Activated CD8-positive, alpha-beta memory T cell treated with anti-CD3 and anti-CD28 coated beads for 24 hours (primary cell): ENCODE results near the gene DUSP10.

Experiments
- DNase-seq: peaks from one replicate; pipeline ENCODE4 v3.0.0-alpha.2; 2020

DUSP10 gene

DNA sequence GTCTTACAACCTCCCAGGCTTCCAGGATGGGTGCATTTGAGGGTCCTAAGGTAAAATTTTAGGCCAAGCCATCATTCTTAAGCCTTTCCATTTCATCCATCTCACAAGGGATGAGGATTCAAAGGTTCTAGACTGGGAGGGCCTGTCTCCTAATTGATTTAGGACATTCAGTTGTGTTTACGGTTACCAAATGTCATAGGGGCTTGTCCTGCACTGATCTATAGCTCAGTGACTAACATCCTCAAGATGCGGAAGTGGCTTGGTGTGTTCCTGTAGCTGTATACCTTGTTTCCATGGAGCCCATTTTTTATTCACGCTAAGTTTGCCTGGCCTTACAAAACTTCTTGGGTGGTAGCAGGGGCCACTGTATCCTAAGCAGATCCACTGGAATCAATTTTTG lies 52.8 kb downstream of the DUSP10 start:
- DNase-seq = no peak

DNA sequence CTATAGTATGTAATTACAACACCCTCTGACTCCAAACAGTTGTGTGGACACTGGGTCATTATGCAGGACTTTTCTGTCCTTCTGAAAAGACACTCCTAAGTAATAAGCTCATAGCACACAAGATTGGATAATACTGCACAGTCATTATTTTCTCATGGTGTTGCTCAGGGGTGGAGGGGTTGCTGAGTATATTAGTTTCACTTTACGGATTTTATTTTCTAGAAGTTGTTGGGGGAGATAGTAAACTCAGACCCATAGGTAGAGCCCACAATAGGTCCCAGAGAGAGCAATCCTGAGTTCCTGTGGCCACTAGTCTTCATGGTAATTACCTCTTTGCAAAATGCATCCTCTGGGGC lies 53.4 kb downstream of the DUSP10 start:
- DNase-seq = no peak

DNA sequence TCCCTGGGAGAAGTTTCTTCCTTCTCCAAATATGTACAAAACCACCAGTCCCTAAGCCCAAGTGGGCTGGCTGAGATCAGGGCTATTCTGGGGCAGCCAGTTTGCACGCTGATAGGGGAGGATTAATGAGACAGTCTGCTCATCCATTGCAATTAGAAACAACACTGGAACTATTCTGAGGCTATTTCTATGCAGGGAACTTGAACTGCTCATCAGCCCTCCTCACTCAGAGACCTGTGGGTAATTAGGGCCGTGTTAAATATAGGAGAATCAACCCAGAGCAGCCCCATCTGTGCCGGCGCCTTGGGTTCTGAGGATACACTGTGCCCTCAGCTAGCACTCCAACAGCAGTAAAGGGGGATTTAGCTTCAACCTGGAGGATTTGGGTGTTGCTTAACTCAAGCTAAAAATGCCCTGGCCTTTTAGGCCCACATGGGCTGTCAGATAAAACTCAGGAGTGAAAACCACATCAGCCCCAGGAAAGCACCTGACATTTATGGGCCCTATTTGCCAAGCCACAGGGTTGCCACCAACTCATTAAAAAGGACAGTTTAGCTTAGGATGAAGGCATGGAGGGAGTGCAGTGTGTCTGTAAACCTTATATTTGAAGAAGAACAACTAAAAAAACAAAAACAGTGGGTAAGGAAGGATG lies 53.9 kb downstream of the DUSP10 start:
- no peak for DNase-seq

DNA sequence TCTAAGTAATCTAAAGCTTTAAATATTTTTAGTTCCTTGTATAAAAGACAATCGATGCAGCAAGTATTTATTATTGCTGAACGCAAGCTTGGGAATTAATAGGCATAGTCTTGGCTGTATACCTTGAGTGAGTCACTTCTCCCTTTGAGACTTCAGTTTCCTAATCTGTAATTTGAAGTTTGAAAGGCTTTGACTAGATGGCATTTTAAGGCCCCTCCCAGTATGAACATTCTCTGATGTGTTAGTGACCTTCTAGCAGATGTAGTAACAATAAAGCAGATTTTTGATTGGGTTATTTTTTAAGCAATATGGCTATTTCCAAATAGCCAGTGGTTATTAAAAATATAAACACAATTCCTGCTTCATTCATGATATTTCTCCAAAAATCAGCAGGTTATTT lies 58.2 kb downstream of the DUSP10 start:
- no peak for DNase-seq

DNA sequence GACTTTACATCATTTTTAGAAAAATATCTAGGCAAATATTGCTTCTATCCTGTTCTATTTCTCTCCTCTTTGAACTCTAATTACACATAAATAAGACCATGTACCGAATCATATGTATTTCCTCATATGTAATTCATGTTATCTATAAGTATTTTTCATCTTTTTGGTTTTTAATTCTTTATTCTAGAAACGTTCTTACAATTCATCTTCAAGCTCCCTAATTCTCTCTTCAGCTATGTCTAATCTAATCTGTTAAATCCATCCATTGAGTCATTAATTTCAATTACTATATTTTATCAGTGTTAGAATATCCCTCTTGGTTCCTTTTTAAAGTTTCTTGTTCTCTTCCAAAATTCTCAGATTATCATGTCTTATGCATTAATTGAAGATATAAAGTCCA lies 61.8 kb downstream of the DUSP10 start:
- DNase-seq = no peak

DNA sequence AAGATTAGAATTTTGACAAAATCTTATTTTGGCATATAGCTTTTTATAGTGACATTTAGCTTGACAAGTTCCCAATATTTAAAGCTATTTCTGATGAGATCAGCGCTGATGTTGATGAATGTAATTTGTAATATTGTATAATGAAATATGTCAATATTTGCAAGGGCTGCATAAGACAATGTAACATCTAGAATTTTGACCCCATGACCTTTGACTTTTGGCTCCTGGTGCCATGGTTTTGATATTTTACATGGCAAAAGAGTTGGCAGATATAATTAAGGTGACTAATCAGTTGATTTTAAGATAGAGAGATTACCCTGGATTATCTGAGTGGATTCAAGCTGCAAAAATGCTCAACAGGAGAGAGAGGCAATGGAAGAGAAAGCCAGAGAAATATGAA lies 63.9 kb downstream of the DUSP10 start:
- DNase-seq = no peak

DNA sequence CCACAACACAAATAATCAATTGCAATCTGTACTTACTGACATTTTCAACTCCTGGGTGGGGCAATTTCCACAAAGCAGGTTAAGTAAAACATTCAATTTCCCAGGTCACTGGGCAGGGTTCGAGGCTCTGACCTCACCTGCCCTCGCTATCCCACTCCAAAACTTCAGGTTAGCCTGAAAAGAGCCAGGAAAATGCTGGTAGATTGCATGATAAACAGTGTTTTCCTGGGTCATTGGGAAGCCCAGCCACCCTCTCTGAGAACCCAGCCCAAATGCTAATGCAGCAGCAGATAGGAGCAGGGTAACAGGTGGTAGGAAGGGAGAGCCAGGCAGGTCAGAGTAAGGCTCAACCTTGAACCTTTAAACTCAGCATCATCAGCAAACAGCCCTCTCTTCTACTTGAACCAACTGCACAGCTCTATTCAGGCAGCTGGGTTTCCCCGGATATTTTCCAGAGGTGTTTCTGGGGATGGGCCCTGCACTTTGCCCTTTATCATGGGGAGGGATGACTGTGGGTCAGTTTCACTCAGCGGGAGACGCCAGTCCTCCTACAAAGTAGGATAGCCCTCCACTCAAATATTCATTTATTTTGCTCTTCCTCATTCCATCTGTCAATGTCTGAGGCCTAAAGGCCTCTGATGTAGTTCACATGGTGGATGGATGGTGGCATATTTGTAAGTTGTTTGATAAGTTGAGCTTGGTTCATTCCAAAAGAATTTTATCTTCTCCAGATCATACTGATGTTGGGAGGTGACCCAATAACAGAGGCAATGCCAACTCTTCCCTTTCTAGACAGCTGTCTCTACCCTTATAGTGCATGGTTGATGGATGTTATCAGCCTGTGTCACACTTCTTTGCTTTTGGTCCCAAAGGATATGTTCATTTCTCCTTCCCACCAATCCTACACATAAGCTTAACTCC lies 65.7 kb downstream of the DUSP10 start:
- DNase-seq = no peak

DNA sequence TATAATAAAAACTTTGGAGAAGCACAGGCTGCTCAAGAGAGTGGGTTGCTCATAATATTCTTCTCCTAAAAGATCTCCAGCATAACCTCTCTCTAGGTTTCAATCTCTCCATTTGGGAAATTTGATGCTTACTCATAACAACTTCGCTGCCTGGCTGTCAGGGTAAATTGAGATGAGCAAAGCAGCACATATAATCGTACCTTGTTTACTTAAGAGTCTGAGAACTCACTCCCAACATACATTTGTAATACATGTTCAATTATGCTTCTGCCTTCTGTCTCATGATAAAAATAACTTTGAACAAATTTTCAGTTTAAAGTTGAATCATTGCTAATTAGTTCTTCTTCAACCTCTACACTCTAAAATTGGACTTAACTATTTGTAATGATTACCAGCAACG lies 68.9 kb downstream of the DUSP10 start:
- DNase-seq = no peak

DNA sequence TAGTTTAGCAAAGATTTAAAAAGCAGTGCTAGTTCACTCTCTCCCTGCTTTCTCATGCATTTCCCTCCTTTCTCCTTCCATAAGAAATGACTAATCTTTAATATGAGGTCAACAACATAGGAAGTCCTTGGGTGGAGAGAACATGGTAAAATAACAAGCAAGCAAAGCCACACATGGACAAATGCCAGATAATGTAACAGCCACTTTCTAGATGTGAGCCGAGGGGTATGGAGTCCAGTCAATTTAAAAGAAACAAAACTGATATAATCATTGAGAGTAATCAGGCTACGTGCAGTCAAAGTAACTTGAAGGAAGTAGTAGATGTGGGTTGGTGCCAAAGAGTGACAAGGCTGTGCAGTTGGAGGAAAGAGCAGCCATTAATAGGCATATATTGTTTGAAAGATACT lies 69.6 kb downstream of the DUSP10 start:
- no peak for DNase-seq

DNA sequence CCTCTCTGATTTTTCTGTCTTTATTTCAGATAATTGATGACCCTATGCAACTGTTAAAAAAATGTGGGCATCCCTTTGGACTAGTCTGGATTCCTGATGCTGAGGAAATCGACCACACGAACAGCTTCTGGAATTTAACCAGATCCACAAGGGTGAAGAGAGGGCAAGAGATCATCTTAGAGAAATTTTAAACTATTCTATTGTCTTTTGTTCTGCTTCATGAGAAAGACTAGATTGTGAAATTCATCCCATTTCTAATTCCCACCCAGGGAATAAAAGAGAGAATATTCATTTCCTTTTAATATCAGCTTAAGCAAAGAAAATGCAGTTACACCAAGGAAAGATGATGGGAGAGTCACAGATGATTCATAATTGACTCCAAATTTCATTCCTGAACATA lies 71.8 kb downstream of the DUSP10 start:
- DNase-seq = no peak

DNA sequence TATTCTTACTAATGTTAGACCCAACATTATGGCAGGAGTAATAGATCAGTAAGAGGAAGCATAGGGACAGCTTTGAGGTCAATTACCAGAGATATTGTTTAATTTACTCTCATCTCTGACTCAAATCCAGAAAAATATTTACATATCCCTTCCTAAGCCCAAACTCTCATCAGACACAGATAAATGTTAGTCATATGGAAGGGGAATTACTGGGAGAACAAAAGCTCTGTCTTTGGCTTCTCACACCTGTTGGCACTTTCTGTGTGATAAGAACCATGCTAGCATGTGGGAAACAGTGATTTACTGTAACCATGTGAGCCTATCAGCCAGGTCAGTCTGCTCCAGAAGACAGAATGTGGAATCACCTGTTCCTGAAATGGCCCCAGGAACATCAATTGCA lies 72.4 kb downstream of the DUSP10 start:
- no peak for DNase-seq

DNA sequence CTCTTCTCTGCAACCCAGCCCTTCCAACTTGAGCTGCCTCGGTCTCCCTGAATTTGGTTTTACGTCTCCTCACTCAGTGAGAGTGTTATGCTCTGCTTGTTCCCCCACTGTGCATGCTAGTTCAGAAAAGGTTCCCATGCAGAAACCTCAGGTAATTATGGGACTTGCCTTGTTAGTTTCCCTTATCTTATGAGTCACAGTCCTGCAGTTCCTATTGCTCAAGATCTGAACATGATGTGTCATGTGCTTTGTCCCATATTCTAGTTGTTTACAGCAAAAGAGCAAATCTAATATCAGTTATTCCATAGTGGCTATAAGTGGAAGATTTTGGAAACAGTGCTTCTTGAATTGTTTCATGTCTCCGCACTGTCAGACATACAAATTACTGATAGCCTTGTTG lies 74.4 kb downstream of the DUSP10 start:
- DNase-seq = no peak

DNA sequence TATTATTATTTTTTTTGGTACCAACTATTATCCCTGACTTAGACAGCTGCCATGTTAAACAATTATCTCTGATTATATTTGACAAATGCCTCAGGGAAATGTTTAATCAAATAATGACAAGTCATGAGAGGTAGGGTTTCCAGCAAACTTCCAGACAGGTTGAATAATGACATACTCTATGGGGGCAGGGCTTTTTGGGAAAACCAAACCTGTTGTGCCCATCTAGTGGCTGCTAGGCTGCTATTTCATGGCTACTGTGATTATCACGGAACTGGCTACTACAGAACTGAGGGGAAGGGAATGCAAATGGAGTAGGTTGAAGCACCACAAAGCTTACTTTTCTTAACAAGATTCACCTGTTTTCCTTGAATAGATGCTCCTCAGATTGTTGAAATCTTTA lies 77.6 kb downstream of the DUSP10 start:
- DNase-seq = no peak

DNA sequence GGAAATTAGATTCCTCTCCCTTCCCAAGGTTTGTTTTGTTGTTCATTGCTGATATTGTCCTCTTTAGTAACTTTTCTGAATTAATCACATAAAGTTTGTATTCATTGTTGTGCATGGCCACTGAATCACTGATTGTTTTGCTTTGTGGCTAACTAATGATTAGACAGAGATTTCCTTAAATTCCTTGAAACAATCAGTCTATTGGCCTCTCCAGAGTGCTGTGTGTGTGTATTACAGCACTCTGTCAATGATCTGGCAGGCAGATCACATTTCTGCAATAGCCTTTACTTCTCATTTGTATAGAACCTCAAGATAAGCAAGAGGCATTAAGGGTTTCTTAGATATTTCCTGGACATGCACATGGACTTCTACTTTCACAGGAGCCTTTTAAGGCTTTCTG lies 78.6 kb downstream of the DUSP10 start:
- no peak for DNase-seq

DNA sequence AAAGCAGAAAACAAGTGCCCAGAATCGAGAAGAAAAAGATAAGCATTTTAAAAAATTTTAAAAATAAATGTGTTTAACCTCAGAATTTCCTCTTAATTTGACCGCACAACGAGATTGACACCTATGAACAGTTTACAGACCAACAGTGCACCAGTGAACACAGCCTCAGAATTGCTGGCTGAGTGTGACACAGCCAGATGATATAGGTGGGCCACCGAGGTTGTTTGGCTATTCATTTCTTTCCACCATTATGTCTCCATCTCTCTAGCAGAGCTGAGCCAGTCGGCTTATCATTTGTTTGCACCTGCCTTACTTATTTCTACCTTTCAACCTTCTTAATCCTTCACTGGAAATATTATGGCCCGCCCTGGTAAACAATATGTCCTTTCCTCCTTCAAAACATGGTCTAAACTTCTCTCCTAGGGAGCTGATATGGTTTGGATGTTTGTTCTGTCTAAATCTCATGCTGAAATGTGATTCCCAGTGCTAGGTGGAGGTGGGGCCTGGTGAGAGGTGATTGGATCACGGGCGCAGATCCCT lies 86.1 kb downstream of the DUSP10 start:
- no peak for DNase-seq
